ENCODE measurements around the gene MON1B.
"Not testable (repeated sequence)": the region's sequence is repeated elsewhere in the genome, so short reads cannot be mapped to it uniquely, and the experiment has no call there.

MON1B gene

GRCh38 chr16:77190478-77191258, at the start of gene MON1B:
MON1B (plus strand) TSS chr16:77191190; CDS start chr16:77191486, 296 bp downstream.
- DNase-seq: peak; percentile 98

DNA sequence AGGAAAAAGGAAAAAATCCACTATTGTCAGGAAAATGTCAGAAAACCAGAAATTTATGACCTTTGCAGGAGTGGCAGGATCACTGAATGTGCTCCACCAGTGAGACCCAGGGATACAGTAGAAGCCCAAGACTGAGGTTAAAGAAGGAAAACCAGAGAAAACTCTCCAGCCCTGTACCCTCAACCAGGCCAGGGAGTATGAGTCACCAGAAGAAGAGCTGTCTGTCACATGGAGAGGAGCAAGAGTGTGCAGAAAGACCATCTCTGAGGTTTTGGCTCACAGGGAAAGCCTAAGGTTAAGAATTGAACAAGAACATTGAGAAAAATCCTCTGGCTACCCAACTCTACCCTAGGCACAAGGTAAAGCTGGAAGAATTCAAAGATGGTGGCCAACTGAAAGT, 47.6 kb upstream of the MON1B start:
- no peak for DNase-seq

- DNase-seq: no peak
Measured at GRCh38 chr16:77148121-77148520, 42.9 kb upstream of the MON1B start.

GRCh38 chr16:77157346-77158058, 33.5 kb upstream of the MON1B start:
- no peak for DNase-seq

GRCh38 chr16:77158293-77158692, 32.7 kb upstream of the MON1B start:
- DNase-seq: no peak

DNA sequence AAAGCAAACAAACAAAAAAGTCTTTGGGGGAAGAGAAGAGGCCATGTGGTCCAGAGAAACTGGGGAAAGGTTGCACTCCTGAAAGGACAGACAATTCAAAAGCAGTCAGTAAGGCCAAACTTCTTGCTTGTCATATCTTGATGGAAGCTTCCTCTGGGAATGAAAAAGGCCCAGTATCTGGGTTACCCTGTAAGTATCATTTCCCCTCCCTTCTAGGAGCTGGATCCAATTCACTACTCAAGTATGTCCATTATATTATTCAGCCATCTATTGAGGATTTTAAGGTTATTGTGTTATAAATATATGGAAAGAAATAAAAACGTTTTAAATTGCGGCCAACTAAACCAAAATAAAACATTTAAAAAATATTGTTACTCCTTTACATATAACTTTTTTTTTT, 26.0 kb upstream of the MON1B start:
- no peak for DNase-seq

DNA sequence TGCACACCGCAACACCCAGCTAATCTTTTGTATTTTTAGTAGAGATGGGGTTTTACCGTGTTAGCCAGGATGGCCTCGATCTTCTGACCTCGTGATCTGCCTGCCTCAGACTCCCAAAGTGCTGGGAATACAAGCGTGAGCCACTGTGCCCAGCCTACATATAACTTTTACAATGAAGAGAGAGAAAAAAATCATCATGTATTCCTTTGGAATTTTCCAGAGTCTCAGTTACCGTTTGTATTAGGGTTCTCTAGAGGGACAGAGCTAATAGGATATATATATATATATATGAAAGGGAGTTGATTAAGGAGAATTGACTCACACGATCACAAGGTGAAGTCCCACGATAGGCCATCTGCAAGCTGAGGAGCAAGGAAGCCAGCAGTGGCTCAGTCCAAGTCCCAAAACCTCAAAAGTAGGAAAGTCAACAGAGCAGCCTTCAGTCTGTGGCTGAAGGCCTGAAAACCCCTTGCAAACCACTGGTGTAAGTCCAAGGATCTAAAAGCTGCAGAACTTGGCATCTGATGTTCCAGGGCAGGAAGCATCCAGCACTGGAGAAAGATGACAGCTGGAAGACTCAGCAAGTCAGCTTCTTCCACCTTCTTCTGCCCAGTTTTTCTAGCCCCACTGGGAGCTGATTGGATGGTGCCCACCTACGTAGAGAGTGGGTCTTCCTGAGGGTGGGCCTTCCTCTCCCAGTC, 25.3 kb upstream of the MON1B start:
- not testable (repeated sequence) for DNase-seq

DNA sequence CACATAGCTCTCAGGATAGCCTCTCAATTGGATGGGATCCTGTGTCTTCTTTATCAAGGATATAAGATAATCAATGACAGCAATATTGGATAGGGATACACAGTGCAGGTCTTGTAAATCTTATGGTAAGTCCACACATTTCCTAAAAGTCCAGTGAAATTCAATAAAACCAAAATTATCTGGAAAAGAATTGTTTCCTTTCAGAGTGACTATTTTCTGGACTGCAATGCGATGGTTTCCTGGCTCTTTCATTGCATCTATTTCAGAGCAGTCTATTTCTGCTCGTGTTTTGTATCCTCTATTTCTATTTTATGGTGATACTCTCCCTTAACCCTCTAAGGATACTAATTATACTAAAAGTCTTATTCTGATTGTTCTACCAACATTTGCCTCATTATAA, 24.3 kb upstream of the MON1B start:
- DNase-seq: no peak

DNA sequence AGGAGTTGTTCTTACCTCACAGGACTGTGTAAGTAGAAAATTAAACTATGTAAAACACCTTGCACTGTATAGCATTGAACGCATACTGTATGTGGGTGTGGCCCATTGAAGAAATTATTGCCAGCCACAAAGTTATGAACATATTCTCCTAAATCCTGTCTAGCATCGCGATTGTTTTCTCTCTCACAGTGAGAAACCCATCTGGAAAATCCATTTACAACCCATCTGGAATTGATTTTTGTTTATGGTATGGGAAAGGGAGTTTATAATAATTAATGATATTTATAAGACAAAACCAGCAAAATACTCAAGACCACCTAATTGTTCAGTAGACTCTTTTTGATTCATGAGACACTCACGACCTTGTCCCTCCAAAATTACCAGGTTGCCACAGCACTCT, 22.1 kb upstream of the MON1B start:
- no peak for DNase-seq

- DNase-seq: peak; percentile 43
Measured at GRCh38 chr16:77169650-77170236, 21.2 kb upstream of the MON1B start.

DNA sequence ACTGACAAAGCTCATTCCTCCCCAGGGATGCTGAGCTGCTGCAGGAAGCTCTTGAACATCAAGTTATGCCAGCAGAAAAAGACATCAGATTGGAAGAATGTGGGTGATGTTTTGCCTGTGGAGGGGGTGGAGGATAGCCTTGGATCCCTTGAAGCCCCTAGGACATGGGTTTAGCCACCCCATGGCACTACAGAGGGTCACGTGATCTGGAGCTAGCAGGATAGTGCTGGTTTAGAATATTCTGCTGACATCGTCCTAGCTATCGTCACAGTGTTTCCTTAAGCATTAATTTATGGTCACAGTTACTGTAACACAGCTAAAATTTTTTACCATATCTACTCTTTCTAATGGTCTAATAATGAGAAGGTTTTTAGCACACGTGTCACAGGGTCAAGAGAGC, 20.2 kb upstream of the MON1B start:
- no peak for DNase-seq

DNA sequence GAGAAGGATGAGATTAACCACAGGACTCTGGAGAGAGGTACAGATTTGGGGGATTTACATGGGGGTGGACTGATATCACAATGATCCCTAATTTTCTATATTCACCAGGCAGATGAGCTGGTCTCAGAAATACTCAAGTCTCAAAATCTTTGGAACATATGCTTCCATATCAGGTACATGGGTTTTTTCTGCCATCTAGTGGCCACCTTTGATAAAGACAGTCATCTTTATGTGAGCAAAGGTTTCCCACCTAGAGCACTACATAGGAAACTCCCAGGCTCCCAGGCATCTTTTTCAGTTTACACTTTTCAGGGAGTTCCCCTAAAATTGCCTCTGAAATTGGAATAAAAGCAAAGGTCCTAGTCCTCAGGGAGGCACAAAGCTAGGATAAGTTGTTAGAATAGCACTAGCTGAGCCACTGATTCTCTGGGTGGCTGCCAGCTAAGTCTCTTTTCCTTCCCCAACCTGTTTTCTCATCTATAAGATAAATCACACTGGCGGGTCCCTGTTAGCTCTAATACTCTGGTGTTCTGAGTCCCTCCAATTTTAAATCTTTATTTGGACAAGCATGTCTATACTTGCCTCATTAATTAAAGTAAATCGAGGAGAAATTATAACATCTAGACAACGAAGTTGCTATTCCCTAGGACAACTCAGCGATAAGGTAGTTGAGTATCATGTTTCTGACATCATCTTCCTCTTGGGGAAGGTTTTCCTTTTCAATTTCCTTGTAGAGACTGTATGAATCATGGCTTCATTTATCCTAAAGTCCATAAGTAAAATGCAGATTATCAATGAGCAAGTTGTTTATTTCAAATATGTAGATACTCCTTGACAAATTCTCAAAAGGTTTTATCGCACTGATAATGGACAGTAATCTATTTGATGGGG, 19.0 kb upstream of the MON1B start:
- peak; percentile 72 for DNase-seq

DNA sequence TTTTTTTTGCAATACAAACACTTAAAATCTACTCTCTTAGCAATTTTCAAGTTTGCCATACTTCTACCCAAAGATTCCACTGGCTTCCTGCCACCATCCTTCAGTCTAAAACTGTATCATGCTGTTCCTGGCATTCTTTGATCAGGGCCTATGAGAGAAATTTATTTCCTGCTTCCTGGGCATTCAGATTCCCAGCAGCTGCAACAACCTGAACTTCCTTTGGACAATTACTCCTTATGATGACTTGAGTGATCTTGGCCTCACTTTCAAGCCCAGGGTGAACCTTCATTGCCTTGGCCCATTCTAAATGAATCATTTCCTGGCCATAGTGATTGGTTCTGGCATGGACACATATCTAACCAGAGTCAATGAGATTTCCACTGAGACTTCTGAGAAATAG, 18.0 kb upstream of the MON1B start:
- DNase-seq: no peak

GRCh38 chr16:77183137-77183536, 7.9 kb upstream of the MON1B start:
- DNase-seq: no peak

GRCh38 chr16:77186298-77186697, 4.7 kb upstream of the MON1B start:
- DNase-seq: not testable (repeated sequence)

- DNase-seq: no peak
Measured at GRCh38 chr16:77190190-77190477, 856 bp upstream of the MON1B start.

GRCh38 chr16:77191259-77191969, 424 bp downstream of the MON1B start:
- DNase-seq: no peak

DNA sequence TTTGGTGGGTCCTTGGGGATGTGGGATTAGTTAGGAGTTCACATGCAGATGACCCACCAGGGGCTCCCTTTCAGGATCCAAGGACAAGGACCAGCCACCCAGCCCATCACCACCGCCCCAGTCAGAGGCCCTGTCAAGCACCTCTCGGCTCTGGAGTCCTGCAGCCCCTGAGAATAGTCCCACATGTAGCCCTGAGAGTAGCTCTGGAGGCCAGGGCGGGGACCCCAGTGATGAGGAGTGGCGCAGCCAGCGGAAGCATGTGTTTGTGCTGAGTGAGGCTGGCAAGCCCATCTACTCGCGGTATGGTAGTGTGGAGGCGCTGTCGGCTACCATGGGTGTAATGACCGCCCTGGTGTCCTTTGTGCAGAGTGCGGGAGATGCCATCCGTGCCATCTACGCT, 2.4 kb downstream of the MON1B start:
- DNase-seq: no peak

- no peak for DNase-seq
Measured at GRCh38 chr16:77194295-77195231, 3.6 kb downstream of the MON1B start.

DNA sequence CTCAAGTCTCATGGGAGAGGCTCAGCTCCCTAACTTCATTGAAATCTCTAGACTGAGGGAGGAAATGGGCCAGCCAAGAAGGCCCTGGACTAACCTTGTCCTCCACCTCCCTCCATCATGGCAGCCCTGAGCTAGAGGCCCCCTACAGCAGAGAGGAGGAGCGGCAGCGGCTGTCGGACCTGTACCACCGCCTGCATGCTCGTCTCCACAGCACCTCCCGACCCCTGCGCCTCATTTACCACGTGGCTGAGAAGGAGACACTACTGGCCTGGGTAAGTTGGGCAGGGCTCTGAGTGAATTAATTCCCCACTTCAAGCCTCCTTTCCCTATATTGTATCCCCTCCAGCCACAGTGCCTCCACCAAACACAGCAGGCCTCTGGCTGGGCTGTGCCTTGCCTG, 4.4 kb downstream of the MON1B start:
- no peak for DNase-seq

DNA sequence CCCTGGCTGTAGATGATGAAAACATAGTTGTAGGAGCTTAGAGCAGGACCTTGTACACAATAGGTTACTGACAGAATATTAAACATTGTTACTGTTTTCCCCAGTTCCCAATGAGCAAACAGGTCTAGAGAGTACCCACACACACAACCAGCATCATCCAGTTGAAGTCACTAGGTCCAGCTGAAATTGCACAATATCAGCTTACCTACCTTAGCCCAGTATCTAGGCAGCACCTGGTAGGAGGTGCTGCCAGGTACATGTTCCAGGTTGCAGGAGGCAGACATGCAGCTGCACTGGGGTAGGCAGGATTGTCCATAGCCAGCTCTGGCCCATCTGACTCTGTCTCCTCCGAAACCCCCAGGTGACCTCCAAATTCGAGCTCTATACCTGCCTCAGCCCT, 6.8 kb downstream of the MON1B start:
- no peak for DNase-seq

Measured in COR-L47 (cell line).